IMR-90 (cell line): ENCODE measurements around the gene SMCHD1. TPM values are rescaled to one million over a fixed set of nuclear protein-coding genes. Genes with fewer than 3 reads are reported as not detected.

Source experiments
- ATAC-seq: fragments of 200-7000 bp; cut with Tn5 transposase; 2 replicates; pipeline ENCODE4 v1.9.1; 2020; ENCODE audit warnings: low read depth, mild to moderate bottlenecking, moderate library complexity
- BruUV-seq: library from RNA; stranded (reverse); fragments of 400-500 nt; replicated peaks from 2 replicates; lab custom pipeline; 2021; lab: Mats Ljungman, UMichigan
- CTCF ChIA-PET: fragments of 300-600 bp; formaldehyde crosslinking; extraction: SDS; loops from one replicate; lab custom pipeline; 2021; ENCODE audit warnings: antibody characterized with exemption; lab: Yijun Ruan, JAX
- POLR2A ChIA-PET: fragments of 300-600 bp; sonication (Branson Sonifier 250); formaldehyde crosslinking; loops from one replicate; lab custom pipeline; 2022; ENCODE audit warnings: antibody characterized with exemption; ENCODE audit not compliant: unreplicated experiment; lab: Charles Lee
- DNase-seq: peaks from one replicate; pipeline ENCODE4 v3.0.0; 2013
- H2AFZ ChIP-seq: replicated peaks from 2 replicates; pipeline ENCODE3; 2013; ENCODE audit warnings: low read length, mild to moderate bottlenecking; ENCODE audit not compliant: poor library complexity
- H2AK5ac ChIP-seq: 2 replicates; pipeline ENCODE4 v1.6.1; 2013; ENCODE audit warnings: low read depth, low read length, inconsistent platforms
- H2AK9ac ChIP-seq: replicated peaks from 2 replicates; pipeline ENCODE3; 2013; ENCODE audit warnings: mild to moderate bottlenecking, low read depth, low read length, moderate library complexity; ENCODE audit not compliant: poor library complexity
- H2BK120ac ChIP-seq: 2 replicates; pipeline ENCODE4 v1.6.1; 2013; ENCODE audit warnings: low read depth, low read length, inconsistent platforms
- H2BK15ac ChIP-seq: 3 replicates; pipeline ENCODE4 v1.6.1; 2013; ENCODE audit warnings: low read depth, low read length, inconsistent platforms
- H2BK20ac ChIP-seq: 2 replicates; pipeline ENCODE4 v1.6.1; 2013; ENCODE audit warnings: low read depth, mild to moderate bottlenecking, inconsistent platforms, low read length, moderate library complexity
- H2BK5ac ChIP-seq: 2 replicates; pipeline ENCODE4 v1.6.1; 2013; ENCODE audit warnings: mild to moderate bottlenecking, low read depth, low read length, inconsistent platforms; ENCODE audit not compliant: poor library complexity, severe bottlenecking
- H3K14ac ChIP-seq: replicated peaks from 2 replicates; pipeline ENCODE4 v1.6.1; 2013; ENCODE audit warnings: low read depth, low read length, inconsistent platforms
- H3K18ac ChIP-seq: 2 replicates; pipeline ENCODE4 v1.6.1; 2013; ENCODE audit warnings: low read depth, low read length, control low read depth
- H3K23ac ChIP-seq: 2 replicates; pipeline ENCODE4 v1.6.1; 2013; ENCODE audit warnings: low read depth, low read length, inconsistent platforms
- H3K27ac ChIP-seq: 2 replicates; pipeline ENCODE4 v1.5.1; 2013; ENCODE audit warnings: mild to moderate bottlenecking, control low read depth, low read length; ENCODE audit not compliant: insufficient read depth
- H3K27me3 ChIP-seq: 2 replicates; pipeline ENCODE4 v1.6.1; 2013; ENCODE audit warnings: low read length; ENCODE audit not compliant: control insufficient read depth, insufficient read depth
- H3K36me3 ChIP-seq: 2 replicates; pipeline ENCODE4 v1.6.1; 2013; ENCODE audit warnings: low read length, mixed read lengths; ENCODE audit not compliant: control insufficient read depth, insufficient read depth
- H3K4ac ChIP-seq: 2 replicates; pipeline ENCODE4 v1.6.1; 2013; ENCODE audit warnings: low read depth, low read length, inconsistent platforms
- H3K4me1 ChIP-seq: 2 replicates; pipeline ENCODE4 v1.6.1; 2013; ENCODE audit warnings: low read length, mixed read lengths; ENCODE audit not compliant: control insufficient read depth, insufficient read depth
- H3K4me2 ChIP-seq: 2 replicates; pipeline ENCODE4 v1.6.1; 2013; ENCODE audit warnings: low read depth, mild to moderate bottlenecking, control low read depth, low read length, moderate library complexity
- H3K4me3 ChIP-seq: 2 replicates; pipeline ENCODE4 v1.5.1; 2013; ENCODE audit warnings: low read depth, mild to moderate bottlenecking, control low read depth, low read length, moderate library complexity; ENCODE audit not compliant: insufficient read depth
- H3K56ac ChIP-seq: 2 replicates; pipeline ENCODE4 v1.6.1; 2013; ENCODE audit warnings: low read length, inconsistent platforms; ENCODE audit not compliant: insufficient read depth; ENCODE audit errors: extremely low read depth
- H3K79me1 ChIP-seq, 2 experiments: 2 replicates each; pipeline ENCODE4 v1.6.1; 2013; ENCODE audit warnings: low read length in 2 of 2, inconsistent platforms in 1 of 2, low read depth in 1 of 2
- H3K9ac ChIP-seq: 2 replicates; pipeline ENCODE4 v1.6.1; 2013; ENCODE audit warnings: low read depth, low read length, control low read depth
- H3K9me1 ChIP-seq: 2 replicates; pipeline ENCODE4 v1.6.1; 2013; ENCODE audit warnings: low read length, inconsistent platforms; ENCODE audit not compliant: insufficient read depth
- H3K9me3 ChIP-seq: 2 replicates; pipeline ENCODE4 v1.6.1; 2013; ENCODE audit warnings: low read length; ENCODE audit not compliant: control insufficient read depth, insufficient read depth
- H4K20me1 ChIP-seq: 2 replicates; pipeline ENCODE4 v1.6.1; 2013; ENCODE audit warnings: low read length, inconsistent platforms; ENCODE audit not compliant: insufficient read depth
- H4K5ac ChIP-seq: 2 replicates; pipeline ENCODE4 v1.6.1; 2013; ENCODE audit warnings: mild to moderate bottlenecking, low read depth, low read length, control low read depth
- H4K8ac ChIP-seq, 2 experiments: 2 replicates each; pipeline ENCODE4 v1.6.1; 2013; ENCODE audit warnings: low read depth in 2 of 2, low read length in 2 of 2, control low read depth in 1 of 2, inconsistent platforms in 1 of 2
- H4K91ac ChIP-seq: 2 replicates; pipeline ENCODE4 v1.6.1; 2013; ENCODE audit warnings: low read depth, low read length, inconsistent platforms; ENCODE audit not compliant: insufficient read depth
- ELK1 ChIP-seq: fragments of 150-350 bp; IDR thresholded peaks from 2 replicates; pipeline ENCODE4 v1.6.1; 2016; ENCODE audit warnings: low read depth, mild to moderate bottlenecking, low read length, moderate library complexity, borderline replicate concordance
- NFE2L2 ChIP-seq: fragments of 150-350 bp; IDR thresholded peaks from 2 replicates; pipeline ENCODE4 v1.6.1; 2016; ENCODE audit warnings: low read depth, mild to moderate bottlenecking, low read length
- RCOR1 ChIP-seq: IDR thresholded peaks from 2 replicates; pipeline ENCODE4 v1.6.1; 2012; ENCODE audit warnings: mild to moderate bottlenecking, low read length, improper control_type of control experiment; ENCODE audit not compliant: insufficient replicate concordance
- RFX5 ChIP-seq: IDR thresholded peaks from 2 replicates; pipeline ENCODE4 v1.8.0; 2012; ENCODE audit warnings: low read depth, mild to moderate bottlenecking, low read length, moderate library complexity
- SMC3 ChIP-seq: fragments of 150-350 bp; IDR thresholded peaks from 2 replicates; pipeline ENCODE4 v1.6.1; 2016; ENCODE audit warnings: low read depth, mild to moderate bottlenecking, antibody characterized with exemption, low read length, moderate library complexity
- USF2 ChIP-seq: fragments of 150-350 bp; IDR thresholded peaks from 2 replicates; pipeline ENCODE4 v1.6.1; 2017; ENCODE audit warnings: mild to moderate bottlenecking, antibody characterized with exemption, low read length, low read depth
- WGBS, 2 experiments: methylation state at CpG; one replicate each; pipeline versions ENCODE4 v1.1.5 to v1.1.7; 2013; ENCODE audit warnings: missing lambda C conversion rate in 2 of 2; ENCODE audit not compliant: insufficient read length in 1 of 2; ENCODE audit errors: extremely low coverage in 2 of 2; 5-methylcytosine and 5-hydroxymethylcytosine counted together
- dilution Hi-C: fragments of 300-500 bp; cut with HindIII; formaldehyde crosslinking; loops from one replicate; pipeline ENCODE4 v1.14.3; 2018; ENCODE audit warnings: low sequenced_read_pairs; ENCODE audit not compliant: unreplicated experiment
- in situ Hi-C: fragments of 300-500 bp; cut with MboI; formaldehyde crosslinking; loops from 3 replicates; pipeline ENCODE4 v1.14.3; 2019; ENCODE audit warnings: low sequenced_read_pairs, inconsistent platforms, mixed read lengths
- intact Hi-C: fragments of 100-400 bp; cut with micrococcal nuclease; formaldehyde crosslinking; loops from 2 replicates; pipeline ENCODE4 v1.10.0; 2022
- polyA plus RNA-seq, 3 experiments: library from polyadenylated mRNA; depleted of rRNA; stranded (reverse); fragments of >200 nt; gene quantifications; 2 replicates each; pipeline ENCODE4 v1.2.3, GENCODE V29; 2012; ENCODE audit warnings: low replicate concordance in 1 of 3
- total RNA-seq: library from RNA; depleted of rRNA; stranded (reverse); fragments of >200 nt; gene quantifications from 2 replicates; pipeline ENCODE4 v1.2.3, GENCODE V29; 2012

Gene SMCHD1
- total and polyA plus RNA-seq, 2 of the 4 experiments (the other 2 are of a cell fraction), result 14.8 to 47.3 TPM

- no TSS peak for BruUV-seq
- Histone ChIP-seq H3K27ac (no peak overlapping the region), H3K56ac (no peak overlapping the region), H2AK5ac (no peak overlapping the region), H4K91ac (no peak overlapping the region), H2BK5ac (no peak overlapping the region), H4K5ac (no peak overlapping the region), H3K79me1 (no peaks in the 10 kb centered on the region), H2BK120ac (no peak overlapping the region), H3K4me3 (no peak overlapping the region), H2AK9ac (no peak overlapping the region), H4K20me1 (no peaks in the 10 kb centered on the region), H3K36me3 (no peaks in the 10 kb centered on the region), H3K18ac (no peak overlapping the region), H3K4me2 (no peak overlapping the region), H2BK15ac (no peak overlapping the region), H2AFZ (no peak overlapping the region), H3K27me3 (peaks cover 40% of the 10 kb centered on the region), H2BK20ac (no peak overlapping the region), H3K4ac (no peak overlapping the region), H3K14ac (no peak overlapping the region), H3K9ac (no peak overlapping the region), H3K9me1 (no peaks in the 10 kb centered on the region), H3K23ac (no peak overlapping the region), H4K8ac (no peak overlapping the region), H3K9me3 (peaks cover 3% of the 10 kb centered on the region; the same call in 1 of the 2 replicates), H3K4me1 (no peaks in the 10 kb centered on the region)
- in situ Hi-C loops, result no loop called here
- ChIA-PET POLR2A (no interaction called here), CTCF (no interaction called here)
- dilution Hi-C loops, result no loop called here
- TF ChIP-seq ELK1 (no peak), RFX5 (no peak), SMC3 (no peak), NFE2L2 (no peak), USF2 (no peak), RCOR1 (no peak)
- no CpG with 5 or more reads among the region's 1 CpG for WGBS, 2 experiments
- ATAC-seq (no peak), DNase-seq (no peak)
- intact Hi-C loops, result no loop called here
Observed at GRCh38 chr18:2840521-2840920, 185.0 kb downstream of the SMCHD1 start.
